ENCODE data around the gene CKMT1B.
"Not testable (repeated sequence)": the region's sequence is repeated elsewhere in the genome, so short reads cannot be mapped to it uniquely, and the experiment has no call there.

Gene CKMT1B

GRCh38 chr15:43593328-43594190, at the start of gene CKMT1B:
Gene CKMT1B (plus strand): TSS chr15:43594027. CDS start chr15:43594219, 192 bp downstream.
- H3K4me3 Mint-ChIP-seq; H3K36me3 Mint-ChIP-seq (ENCODE audit: low read depth); H3K27ac Mint-ChIP-seq; H3K4me1 Mint-ChIP-seq (ENCODE audit: low read depth); H3K9me3 Mint-ChIP-seq: not testable (repeated sequence)
- peaks cover 14% of the 10 kb centered on the region for H3K27me3 Mint-ChIP-seq (ENCODE audit: low read depth)

DNA sequence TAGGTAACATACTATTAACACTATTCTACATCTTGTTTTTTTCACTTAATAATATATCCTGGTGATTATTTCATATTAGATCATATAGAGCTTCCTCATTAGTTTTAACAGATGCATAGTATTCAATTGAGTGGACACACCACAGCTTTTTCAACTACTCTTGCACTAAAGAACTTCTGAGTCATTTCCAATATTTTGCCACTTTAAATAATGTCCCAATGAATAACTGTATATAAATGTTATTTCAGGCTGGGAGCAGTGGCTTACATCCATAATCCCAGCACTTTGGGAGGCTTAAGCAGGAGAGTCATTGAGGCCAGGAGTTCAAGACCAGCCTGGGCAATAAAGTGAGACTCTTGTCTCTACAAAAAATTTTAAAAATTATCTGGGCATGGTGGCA, 49.6 kb upstream of the CKMT1B start:
- H3K27me3 Mint-ChIP-seq (ENCODE audit: low read depth): no peaks in the 10 kb centered on the region
- H3K4me1 Mint-ChIP-seq (ENCODE audit: low read depth): peaks cover 5% of the 10 kb centered on the region
- no peaks in the 10 kb centered on the region for H3K9me3 Mint-ChIP-seq
- H3K4me3 Mint-ChIP-seq: no peak overlapping the region
- no peaks in the 10 kb centered on the region for H3K36me3 Mint-ChIP-seq (ENCODE audit: low read depth)
- no peak overlapping the region for H3K27ac Mint-ChIP-seq

GRCh38 chr15:43545426-43545825, 48.4 kb upstream of the CKMT1B start:
- peaks cover 5% of the 10 kb centered on the region for H3K4me1 Mint-ChIP-seq (ENCODE audit: low read depth)
- H3K36me3 Mint-ChIP-seq (ENCODE audit: low read depth): peaks cover under 1% of the 10 kb centered on the region
- H3K9me3 Mint-ChIP-seq: no peaks in the 10 kb centered on the region
- H3K27me3 Mint-ChIP-seq (ENCODE audit: low read depth): no peaks in the 10 kb centered on the region
- no peak overlapping the region for H3K4me3 Mint-ChIP-seq
- H3K27ac Mint-ChIP-seq: no peak overlapping the region

GRCh38 chr15:43547539-43547938, 46.3 kb upstream of the CKMT1B start:
- Mint-ChIP-seq H3K36me3 (ENCODE audit: low read depth) (peaks cover 3% of the 10 kb centered on the region), H3K27me3 (ENCODE audit: low read depth) (no peaks in the 10 kb centered on the region), H3K4me1 (ENCODE audit: low read depth) (no peaks in the 10 kb centered on the region), H3K4me3 (no peak overlapping the region), H3K9me3 (no peaks in the 10 kb centered on the region), H3K27ac (no peak overlapping the region)

DNA sequence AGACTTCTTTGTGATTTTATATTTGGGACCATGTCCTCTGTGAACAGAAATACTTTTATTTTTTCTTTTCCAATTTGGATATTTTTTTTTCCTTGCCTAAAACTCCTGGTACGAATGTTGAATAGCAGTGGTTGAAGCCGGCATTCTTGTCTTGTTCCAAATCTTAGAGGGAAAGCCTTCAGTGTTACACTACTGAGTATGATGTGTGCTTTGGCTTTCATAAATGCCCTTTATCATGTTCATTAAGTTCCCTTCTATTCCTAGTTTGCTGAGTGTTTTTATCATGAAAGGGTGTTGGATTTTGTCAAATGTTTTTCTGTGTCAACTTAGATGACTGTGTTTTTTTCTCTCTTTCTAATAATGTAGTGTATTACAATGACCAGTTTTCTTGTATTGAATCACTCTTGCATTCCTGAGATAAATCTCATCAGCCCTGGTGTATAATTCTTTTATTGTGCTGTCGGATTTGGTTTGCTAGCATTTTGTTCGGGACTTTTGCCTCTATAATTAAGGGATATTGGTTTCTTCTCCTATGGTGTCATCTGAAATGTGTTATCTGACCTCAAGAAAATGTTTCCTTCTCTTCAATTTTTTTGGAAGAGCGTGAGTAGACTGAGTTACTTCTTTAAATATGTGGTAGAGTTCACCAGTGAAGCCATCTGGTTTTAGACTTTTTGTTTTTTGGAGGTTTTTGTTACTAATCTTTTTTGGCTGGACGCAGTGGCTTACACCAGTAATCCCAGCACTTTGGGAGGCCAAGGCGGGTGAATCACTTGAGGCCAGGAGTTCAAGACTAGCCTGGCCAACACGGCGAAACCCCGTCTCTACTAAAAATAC, 43.1 kb upstream of the CKMT1B start:
- Mint-ChIP-seq H3K27me3 (ENCODE audit: low read depth) (no peaks in the 10 kb centered on the region), H3K36me3 (ENCODE audit: low read depth) (peaks cover 3% of the 10 kb centered on the region), H3K27ac (no peak overlapping the region), H3K4me3 (no peak overlapping the region), H3K9me3 (no peaks in the 10 kb centered on the region), H3K4me1 (ENCODE audit: low read depth) (no peaks in the 10 kb centered on the region)

GRCh38 chr15:43552256-43552655, 41.6 kb upstream of the CKMT1B start:
- Mint-ChIP-seq H3K4me1 (ENCODE audit: low read depth) (no peaks in the 10 kb centered on the region), H3K27me3 (ENCODE audit: low read depth) (no peaks in the 10 kb centered on the region), H3K27ac (no peak overlapping the region), H3K36me3 (ENCODE audit: low read depth) (peaks cover 3% of the 10 kb centered on the region), H3K9me3 (no peaks in the 10 kb centered on the region), H3K4me3 (no peak overlapping the region)

- Mint-ChIP-seq H3K9me3 (no peaks in the 10 kb centered on the region), H3K4me1 (ENCODE audit: low read depth) (no peaks in the 10 kb centered on the region), H3K27ac (no peak overlapping the region), H3K36me3 (ENCODE audit: low read depth) (peaks cover 7% of the 10 kb centered on the region), H3K4me3 (no peak overlapping the region), H3K27me3 (ENCODE audit: low read depth) (no peaks in the 10 kb centered on the region)
These were observed 40.8 kb upstream of the CKMT1B start for GRCh38 chr15:43552986-43553385.

GRCh38 chr15:43562753-43563152, 31.1 kb upstream of the CKMT1B start:
- not testable (repeated sequence) for H3K27ac Mint-ChIP-seq; H3K9me3 Mint-ChIP-seq; H3K4me3 Mint-ChIP-seq; H3K27me3 Mint-ChIP-seq (ENCODE audit: low read depth); H3K4me1 Mint-ChIP-seq (ENCODE audit: low read depth); H3K36me3 Mint-ChIP-seq (ENCODE audit: low read depth)

DNA sequence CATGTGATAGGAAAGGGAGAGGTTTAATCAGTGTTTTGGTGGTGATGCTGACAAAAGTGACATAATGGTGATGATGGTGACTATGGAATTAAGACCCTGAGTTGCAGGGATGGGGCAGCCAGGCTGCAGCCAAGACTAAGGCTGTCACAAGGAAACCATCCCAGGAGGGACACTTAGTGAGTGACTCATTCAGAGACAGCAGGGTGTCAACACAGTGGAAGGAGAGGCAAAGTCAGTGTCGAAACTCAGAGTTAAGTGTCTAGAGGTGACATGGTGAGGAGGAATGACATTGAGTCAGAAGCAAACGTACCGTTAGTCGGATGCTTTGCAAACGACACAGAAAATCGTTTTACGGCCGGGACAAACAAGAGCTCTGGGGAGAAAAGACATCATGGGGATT, 30.0 kb upstream of the CKMT1B start:
- not testable (repeated sequence) for H3K9me3 Mint-ChIP-seq; H3K27ac Mint-ChIP-seq; H3K27me3 Mint-ChIP-seq (ENCODE audit: low read depth); H3K4me1 Mint-ChIP-seq (ENCODE audit: low read depth); H3K36me3 Mint-ChIP-seq (ENCODE audit: low read depth); H3K4me3 Mint-ChIP-seq

DNA sequence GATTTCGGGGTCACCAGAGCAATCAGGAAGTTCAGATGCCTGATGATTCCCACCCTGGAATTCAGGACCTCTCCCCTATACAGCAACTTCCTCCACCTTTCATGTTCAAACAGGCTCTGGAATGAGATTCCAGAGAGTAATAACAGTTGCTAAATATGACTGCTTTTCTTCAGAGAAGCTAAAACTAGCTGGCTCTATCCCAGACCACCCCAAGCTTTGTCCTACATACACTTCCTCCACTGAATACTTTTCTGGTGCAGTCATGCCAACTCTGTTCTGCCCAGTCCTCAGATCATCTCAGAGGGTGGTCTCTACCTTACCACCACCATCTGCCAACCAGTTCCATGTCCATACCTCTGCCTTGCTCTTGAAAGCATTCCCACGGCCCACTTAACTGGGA, 27.2 kb upstream of the CKMT1B start:
- not testable (repeated sequence) for H3K9me3 Mint-ChIP-seq; H3K4me3 Mint-ChIP-seq; H3K36me3 Mint-ChIP-seq (ENCODE audit: low read depth); H3K27me3 Mint-ChIP-seq (ENCODE audit: low read depth); H3K27ac Mint-ChIP-seq; H3K4me1 Mint-ChIP-seq (ENCODE audit: low read depth)

DNA sequence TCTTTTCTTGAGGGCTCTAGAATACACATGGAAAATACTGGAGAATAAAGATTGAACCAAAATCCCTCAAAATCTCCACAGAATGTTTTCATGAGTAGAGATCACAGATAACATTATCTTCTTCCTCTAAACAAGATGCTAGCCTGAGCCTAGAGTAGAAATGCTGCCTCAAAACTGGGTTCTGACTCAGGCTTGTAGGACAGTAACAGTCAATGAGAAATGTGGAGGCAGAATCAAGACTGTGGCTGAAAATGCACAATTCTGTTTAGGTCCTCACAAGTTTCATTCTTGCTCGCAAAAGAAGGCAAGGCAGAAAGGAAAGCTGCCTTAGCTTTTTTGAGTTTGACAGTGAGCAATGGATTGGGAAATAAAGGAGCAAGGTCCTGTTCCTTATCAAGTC, 19.2 kb upstream of the CKMT1B start:
- H3K4me3 Mint-ChIP-seq; H3K27ac Mint-ChIP-seq; H3K36me3 Mint-ChIP-seq (ENCODE audit: low read depth); H3K9me3 Mint-ChIP-seq; H3K27me3 Mint-ChIP-seq (ENCODE audit: low read depth); H3K4me1 Mint-ChIP-seq (ENCODE audit: low read depth): not testable (repeated sequence)

GRCh38 chr15:43589778-43590466, 3.9 kb upstream of the CKMT1B start, which contains the start of gene PPIP5K1:
Gene PPIP5K1 (minus strand): TSS chr15:43590208. CDS start chr15:43584504, 5,704 bp downstream.
- H3K4me3 Mint-ChIP-seq; H3K27me3 Mint-ChIP-seq (ENCODE audit: low read depth); H3K27ac Mint-ChIP-seq; H3K9me3 Mint-ChIP-seq; H3K36me3 Mint-ChIP-seq (ENCODE audit: low read depth); H3K4me1 Mint-ChIP-seq (ENCODE audit: low read depth): not testable (repeated sequence)

DNA sequence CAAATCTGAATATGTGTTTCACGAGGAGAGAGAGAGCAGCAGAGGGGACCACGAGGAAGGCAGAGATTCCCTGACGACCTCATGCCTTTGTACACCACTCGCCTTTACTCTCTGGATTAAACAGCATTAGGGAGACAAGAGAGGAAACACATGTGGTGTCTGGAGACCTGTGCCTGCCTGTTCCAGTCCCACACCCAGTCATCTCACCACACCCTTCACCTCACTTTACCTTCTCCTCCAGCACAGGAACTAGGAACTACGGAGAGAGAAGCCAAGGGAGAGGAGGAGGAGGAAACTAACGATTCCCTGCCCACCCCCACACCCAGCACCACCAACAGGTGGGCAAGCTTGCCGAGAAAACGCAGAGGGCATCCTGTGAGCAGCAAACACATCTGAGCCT, 986 bp upstream of the CKMT1B start:
- not testable (repeated sequence) for H3K4me1 Mint-ChIP-seq (ENCODE audit: low read depth); H3K27ac Mint-ChIP-seq; H3K4me3 Mint-ChIP-seq; H3K9me3 Mint-ChIP-seq; H3K36me3 Mint-ChIP-seq (ENCODE audit: low read depth)
- H3K27me3 Mint-ChIP-seq (ENCODE audit: low read depth): peaks cover 11% of the 10 kb centered on the region

DNA sequence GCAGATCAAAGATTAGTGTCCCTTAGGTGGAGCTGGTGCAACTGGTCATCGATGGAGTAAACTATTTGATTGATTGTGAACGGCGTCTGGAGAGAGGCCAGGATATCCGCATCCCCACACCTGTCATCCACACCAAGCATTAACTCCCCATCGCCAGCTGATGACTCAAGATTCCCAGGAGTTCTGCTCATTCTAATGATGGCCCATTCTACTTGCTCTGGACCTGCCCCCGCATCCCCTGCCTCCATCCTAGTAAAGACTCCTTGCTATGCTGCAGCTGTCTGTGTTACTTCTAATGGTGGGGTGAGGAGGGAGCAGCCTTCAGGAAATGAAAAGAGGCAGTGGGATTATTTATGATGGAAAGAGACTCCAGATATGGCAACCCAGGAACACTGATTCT, 5.3 kb downstream of the CKMT1B start:
- H3K27me3 Mint-ChIP-seq (ENCODE audit: low read depth): peaks cover 21% of the 10 kb centered on the region

DNA sequence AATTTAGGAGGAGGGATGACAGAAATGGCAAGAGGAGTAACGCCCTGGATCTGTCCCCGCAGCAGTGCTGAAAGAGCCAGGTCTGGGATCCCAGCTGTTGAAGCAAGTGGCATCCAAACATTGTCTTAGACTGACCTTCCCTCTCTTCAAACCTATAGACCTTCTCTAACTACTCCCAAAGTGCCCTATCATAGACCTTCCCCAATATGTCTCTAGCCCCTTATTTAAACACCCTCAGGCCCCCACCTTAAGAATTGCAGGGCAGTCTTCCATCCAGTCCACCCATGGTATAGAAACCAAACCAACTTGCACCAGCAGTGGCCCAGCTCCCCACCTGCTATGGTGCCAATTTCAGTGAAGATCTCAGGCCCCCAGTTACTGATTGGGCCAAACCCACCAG, 6.4 kb downstream of the CKMT1B start:
- H3K9me3 Mint-ChIP-seq; H3K36me3 Mint-ChIP-seq (ENCODE audit: low read depth); H3K4me1 Mint-ChIP-seq (ENCODE audit: low read depth); H3K4me3 Mint-ChIP-seq; H3K27ac Mint-ChIP-seq: not testable (repeated sequence)
- H3K27me3 Mint-ChIP-seq (ENCODE audit: low read depth): peaks cover 26% of the 10 kb centered on the region

More for the DNA sequence above, 5.3 kb downstream of the CKMT1B start:
- H3K4me3 Mint-ChIP-seq; H3K27ac Mint-ChIP-seq; H3K36me3 Mint-ChIP-seq (ENCODE audit: low read depth); H3K9me3 Mint-ChIP-seq; H3K4me1 Mint-ChIP-seq (ENCODE audit: low read depth): not testable (repeated sequence)

Data from T-helper 1 cell treated with Interleukin-12 subunit alpha and Interleukin-12 subunit beta and Interleukin-4 antibody, amounts not matched to agents 30 μg/mL and 1 μg/mL, for 36 hours (primary cell).